Measurements from ENCODE around the gene CFAP221.

CFAP221 gene

GRCh38 chr2:119699016-119699606 lies 154.9 kb downstream of the CFAP221 start:
- DNase-seq (ENCODE audit: low spot score), result no peak

GRCh38 chr2:119700866-119701265 lies 156.6 kb downstream of the CFAP221 start:
- no peak for DNase-seq (ENCODE audit: low spot score)

GRCh38 chr2:119701352-119701751 lies 157.1 kb downstream of the CFAP221 start:
- no peak for DNase-seq (ENCODE audit: low spot score)

GRCh38 chr2:119702203-119702917 lies 158.1 kb downstream of the CFAP221 start:
- DNase-seq (ENCODE audit: low spot score), result no peak

- peak; percentile 74 for DNase-seq (ENCODE audit: low spot score)
These were observed 158.7 kb downstream of the CFAP221 start for GRCh38 chr2:119702918-119703401.

- DNase-seq (ENCODE audit: low spot score), result no peak
These were observed 159.3 kb downstream of the CFAP221 start for GRCh38 chr2:119703526-119703925.

GRCh38 chr2:119704670-119705120 lies 160.4 kb downstream of the CFAP221 start:
- no peak for DNase-seq (ENCODE audit: low spot score)

GRCh38 chr2:119706221-119706620 lies 162.0 kb downstream of the CFAP221 start:
- DNase-seq (ENCODE audit: low spot score), result no peak

Measured in kidney tubule cell (primary cell).